Raji (cell line): ENCODE measurements around the gene GRIN2B.

Experiments
- POLR2A ChIP-seq: IDR thresholded peaks from 2 replicates; pipeline ENCODE4 v1.6.1; 2011; ENCODE audit warnings: low read depth, low read length, control low read depth; ENCODE audit not compliant: insufficient read depth

Gene GRIN2B

DNA sequence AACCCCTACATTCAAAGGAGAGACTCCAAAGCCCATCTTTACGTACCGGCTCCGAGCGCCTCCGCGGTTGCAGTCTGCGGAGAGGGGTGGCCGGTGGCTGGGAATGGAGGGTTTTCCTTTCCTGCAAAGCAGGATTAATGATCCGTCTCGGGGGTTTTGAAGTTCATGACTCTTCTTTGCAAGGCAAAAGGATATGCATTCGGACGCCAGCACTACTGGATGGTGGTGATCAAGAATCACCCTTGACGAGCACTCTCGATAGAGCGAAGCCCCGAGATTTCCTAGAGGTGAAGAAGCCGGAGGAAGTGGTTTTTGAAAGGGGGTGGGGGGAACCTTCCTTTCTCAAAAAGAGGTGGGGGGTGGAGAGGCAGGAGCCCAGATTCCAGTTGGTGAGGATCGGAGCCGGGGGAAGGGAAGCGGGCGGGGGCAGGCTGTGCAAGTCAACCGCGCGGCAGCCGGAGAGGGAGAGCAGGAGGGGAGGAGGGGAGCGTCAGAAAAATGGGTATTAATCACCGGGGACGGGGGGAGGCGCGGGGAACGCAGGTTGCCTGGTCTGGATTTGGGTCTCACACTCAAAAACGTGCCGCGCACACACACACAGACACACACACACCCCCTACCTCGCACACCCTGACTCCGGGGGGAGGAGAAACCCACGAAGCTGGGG lies at the start of gene GRIN2B:
GRIN2B (minus strand) TSS at position 307 of the 667 bp plus-strand sequence. CDS start 115,394 bp downstream, outside the sequence.
- TF ChIP-seq POLR2A: no peak

- no peak for TF ChIP-seq POLR2A
Observed at GRCh38 chr12:14026537-14026936, 45.1 kb upstream of the GRIN2B start.

- TF ChIP-seq POLR2A: no peak
Observed at GRCh38 chr12:14024591-14024990, 43.2 kb upstream of the GRIN2B start.

GRCh38 chr12:14018080-14018479 lies 36.7 kb upstream of the GRIN2B start:
- no peak for TF ChIP-seq POLR2A

DNA sequence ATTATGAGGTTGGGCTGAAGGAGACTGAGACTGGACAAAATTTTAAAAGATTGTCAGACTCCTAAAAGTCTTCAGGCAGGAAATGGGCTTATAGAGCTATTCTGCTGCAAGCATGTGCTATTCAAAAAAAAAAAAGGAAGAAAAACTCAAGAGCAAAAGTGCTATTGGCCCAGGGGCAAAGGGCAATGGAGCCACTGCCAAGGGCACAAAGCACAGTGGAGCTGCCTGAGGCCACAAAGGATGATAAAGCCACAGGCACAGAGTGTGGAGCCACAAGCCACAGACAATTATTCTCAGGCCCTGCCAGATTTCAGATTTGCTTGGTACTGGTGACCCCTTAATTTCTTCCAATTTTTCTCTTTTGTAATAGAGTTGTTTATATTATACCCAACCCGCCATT lies 29.6 kb upstream of the GRIN2B start:
- TF ChIP-seq POLR2A: no peak

- TF ChIP-seq POLR2A: no peak
Observed at GRCh38 chr12:14007639-14008038, 26.2 kb upstream of the GRIN2B start.

DNA sequence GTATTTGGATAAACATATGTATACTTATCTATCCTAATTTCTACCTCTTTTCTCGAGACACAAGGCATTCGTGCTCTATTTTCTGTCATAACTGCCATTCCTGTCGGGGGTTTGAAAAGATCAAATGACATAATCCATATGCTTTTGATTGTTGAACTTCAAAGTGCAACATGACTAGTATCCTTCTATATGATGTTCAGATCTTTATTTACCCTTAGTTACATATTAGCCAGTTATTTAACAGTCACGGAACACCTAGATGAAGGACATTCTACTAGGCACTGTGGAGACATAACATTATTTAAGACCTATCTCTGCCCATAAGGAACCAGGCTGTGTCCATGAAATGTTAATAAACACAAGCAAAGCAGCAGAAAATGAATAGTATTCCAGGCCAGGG lies 11.2 kb upstream of the GRIN2B start:
- no peak for TF ChIP-seq POLR2A

GRCh38 chr12:13992106-13992505 lies 10.7 kb upstream of the GRIN2B start:
- TF ChIP-seq POLR2A: no peak

DNA sequence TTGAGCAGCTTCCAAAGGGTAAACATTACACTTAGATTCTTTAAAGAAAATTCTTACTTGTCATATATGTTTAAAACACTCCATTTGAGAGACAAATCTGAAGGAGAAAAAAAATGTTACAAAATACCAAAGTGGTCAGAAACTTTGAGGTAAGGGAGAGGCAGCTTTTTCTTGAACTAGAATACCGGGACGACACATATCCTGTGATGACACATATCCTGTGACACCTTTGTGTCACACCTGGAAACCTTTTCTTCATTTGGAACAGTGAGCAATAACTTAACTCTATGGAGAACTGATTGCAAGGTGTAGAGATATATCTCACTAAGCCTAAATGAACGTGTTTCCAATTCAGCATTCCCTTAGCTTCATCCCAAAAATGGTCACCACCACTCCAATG lies 4.6 kb upstream of the GRIN2B start:
- no peak for TF ChIP-seq POLR2A

- no peak for TF ChIP-seq POLR2A
Observed at GRCh38 chr12:13981990-13982389, 588 bp upstream of the GRIN2B start.

- no peak for TF ChIP-seq POLR2A
Observed at GRCh38 chr12:13980538-13981295, 685 bp downstream of the GRIN2B start.

- TF ChIP-seq POLR2A: no peak
Observed at GRCh38 chr12:13979772-13980378, 1.5 kb downstream of the GRIN2B start.

- no peak for TF ChIP-seq POLR2A
Observed at GRCh38 chr12:13978876-13979275, 2.5 kb downstream of the GRIN2B start.

DNA sequence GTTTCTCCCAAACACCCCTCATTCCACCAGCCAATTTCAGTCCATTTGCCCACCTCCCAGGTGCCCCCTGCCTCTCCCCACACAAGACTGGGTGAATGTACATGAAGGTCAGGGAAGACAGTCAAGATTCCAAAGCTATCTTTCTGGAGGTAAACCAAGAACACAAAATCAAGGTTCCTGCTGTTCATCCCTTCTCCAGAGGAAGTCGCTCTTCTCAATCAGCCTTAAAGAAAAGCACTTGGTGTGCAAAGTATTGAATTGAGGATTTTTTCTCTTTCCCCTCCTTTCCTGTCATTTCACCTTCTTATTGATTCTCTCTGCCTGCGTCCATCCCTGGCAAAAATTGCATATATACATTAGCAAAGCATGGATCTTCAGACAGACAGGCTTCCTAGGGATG lies 4.5 kb downstream of the GRIN2B start:
- TF ChIP-seq POLR2A: no peak

- TF ChIP-seq POLR2A: no peak
Observed at GRCh38 chr12:13976028-13976584, 5.3 kb downstream of the GRIN2B start.

DNA sequence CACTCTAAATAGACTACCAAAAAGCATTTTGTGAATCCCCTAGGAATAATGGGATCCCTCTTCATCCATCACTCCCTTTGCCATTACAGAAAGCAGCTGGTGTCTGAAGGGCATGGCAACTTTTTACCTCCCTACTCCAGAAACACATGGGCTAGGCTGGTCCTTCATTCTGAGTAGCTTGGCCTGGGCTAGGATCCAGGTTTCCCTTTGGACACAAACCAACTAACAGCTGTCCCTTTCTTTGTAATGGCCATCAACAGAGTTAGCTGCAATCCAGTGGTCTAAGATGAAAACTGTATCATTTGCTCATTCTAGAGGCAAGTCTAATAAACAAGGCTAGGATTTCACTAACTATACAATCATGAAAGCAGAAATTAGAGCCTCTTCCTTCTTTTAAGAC lies 7.4 kb downstream of the GRIN2B start:
- no peak for TF ChIP-seq POLR2A
